ENCODE results near the gene IGFN1. TPM values are rescaled to one million over a fixed set of nuclear protein-coding genes. Genes with fewer than 3 reads are reported as not detected.

IGFN1 gene
- total RNA-seq, 2 experiments from 2014 or later, result not detected

DNA sequence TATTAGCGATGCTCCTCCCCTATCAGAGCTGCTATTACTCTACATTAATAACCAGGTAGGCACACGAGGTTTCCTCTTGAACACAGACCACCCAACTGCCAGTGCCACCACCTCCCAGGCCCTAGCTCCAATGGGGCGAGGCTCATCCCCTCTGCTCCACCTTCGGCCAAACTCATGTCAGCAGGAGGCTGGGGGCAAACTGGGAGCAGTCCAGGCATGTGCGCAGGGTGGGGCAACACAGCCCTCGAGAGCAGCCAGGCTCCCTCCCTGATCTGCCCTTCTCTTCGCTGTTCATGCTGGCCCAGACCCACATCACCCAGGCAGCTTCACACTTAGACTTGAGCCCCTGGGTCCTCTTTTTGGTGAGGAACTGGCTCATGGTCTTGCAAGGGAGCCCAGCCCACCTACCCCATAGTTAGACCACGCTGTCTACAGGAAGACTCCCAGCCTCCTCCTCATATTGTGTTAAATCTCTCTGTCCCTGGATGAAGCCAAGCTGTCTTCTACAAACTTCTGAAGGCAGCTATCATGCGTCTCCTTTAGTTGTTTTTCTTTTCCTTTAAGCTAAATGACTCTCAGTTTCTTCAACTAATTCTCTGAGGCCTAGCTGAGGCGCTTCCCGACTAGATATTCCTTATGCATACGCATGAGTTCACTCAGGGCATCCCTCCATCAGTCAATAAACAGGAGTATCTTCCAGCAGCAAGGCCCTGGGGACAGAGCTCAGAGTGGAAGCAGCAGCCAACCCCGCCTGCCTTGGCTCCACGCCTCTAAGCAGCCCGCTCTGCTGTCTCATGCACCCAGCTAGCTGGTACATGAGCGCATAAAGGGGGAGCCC, 48.4 kb upstream of the IGFN1 start:
- TF ChIP-seq CTCF (IDR thresholded peaks at IDR 0.05), result no peak
- H3K9me3 ChIP-seq (ENCODE audit: control insufficient read depth in 1 of 2, insufficient read depth in 1 of 2, low read length in 2 of 2), result no peaks in the 10 kb centered on the region
- intact Hi-C loops (cut with DNase I, micrococcal nuclease), result no loop called here
- H3K4me3 ChIP-seq (ENCODE audit: low read length), result no peak overlapping the region
- DNase-seq (no peak), ATAC-seq (ENCODE audit: poor library complexity) (no peak)
- H3K4me1 ChIP-seq (ENCODE audit: insufficient read depth, low read length), result no peaks in the 10 kb centered on the region
- Mint-ChIP-seq H3K4me3 (no peak overlapping the region), H3K4me1 (ENCODE audit: low read depth) (no peaks in the 10 kb centered on the region), H3K36me3 (ENCODE audit: low read depth) (peaks cover 80% of the 10 kb centered on the region), H3K9me3 (no peaks in the 10 kb centered on the region), H3K27me3 (no peaks in the 10 kb centered on the region), H3K27ac (no peak overlapping the region)
- CTCF ChIA-PET, result no interaction called here
- H3K27me3 ChIP-seq (ENCODE audit: control insufficient read depth in 1 of 2, insufficient read depth in 2 of 2, low read length in 2 of 2), result no peaks in the 10 kb centered on the region
- peaks cover 59% of the 10 kb centered on the region for H3K36me3 ChIP-seq (ENCODE audit: insufficient read depth, low read length)
- no peak overlapping the region for H3K27ac ChIP-seq (ENCODE audit: low read depth in 1 of 2, low read length in 2 of 2)
- POLR2A ChIA-PET, result no interaction called here

- Mint-ChIP-seq H3K4me3 (no peak overlapping the region), H3K36me3 (ENCODE audit: low read depth) (peaks cover 88% of the 10 kb centered on the region), H3K4me1 (ENCODE audit: low read depth) (no peaks in the 10 kb centered on the region), H3K27ac (no peak overlapping the region), H3K27me3 (no peaks in the 10 kb centered on the region), H3K9me3 (no peaks in the 10 kb centered on the region)
- POLR2A ChIA-PET, result no interaction called here
- H3K4me3 ChIP-seq (ENCODE audit: low read length), result no peak overlapping the region
- no peaks in the 10 kb centered on the region for H3K9me3 ChIP-seq (ENCODE audit: control insufficient read depth in 1 of 2, insufficient read depth in 1 of 2, low read length in 2 of 2)
- intact Hi-C loops (cut with DNase I, micrococcal nuclease), result no loop called here
- H3K27me3 ChIP-seq (ENCODE audit: control insufficient read depth in 1 of 2, insufficient read depth in 2 of 2, low read length in 2 of 2), result no peaks in the 10 kb centered on the region
- H3K4me1 ChIP-seq (ENCODE audit: insufficient read depth, low read length), result no peaks in the 10 kb centered on the region
- no peak for TF ChIP-seq CTCF (IDR thresholded peaks at IDR 0.05)
- H3K36me3 ChIP-seq (ENCODE audit: insufficient read depth, low read length), result peaks cover 56% of the 10 kb centered on the region
- ATAC-seq (ENCODE audit: poor library complexity) (no peak), DNase-seq (no peak)
- H3K27ac ChIP-seq (ENCODE audit: low read depth in 1 of 2, low read length in 2 of 2), result no peak overlapping the region
- CTCF ChIA-PET, result no interaction called here
These were observed 47.5 kb upstream of the IGFN1 start for GRCh38 chr1:201142849-201143725.

DNA sequence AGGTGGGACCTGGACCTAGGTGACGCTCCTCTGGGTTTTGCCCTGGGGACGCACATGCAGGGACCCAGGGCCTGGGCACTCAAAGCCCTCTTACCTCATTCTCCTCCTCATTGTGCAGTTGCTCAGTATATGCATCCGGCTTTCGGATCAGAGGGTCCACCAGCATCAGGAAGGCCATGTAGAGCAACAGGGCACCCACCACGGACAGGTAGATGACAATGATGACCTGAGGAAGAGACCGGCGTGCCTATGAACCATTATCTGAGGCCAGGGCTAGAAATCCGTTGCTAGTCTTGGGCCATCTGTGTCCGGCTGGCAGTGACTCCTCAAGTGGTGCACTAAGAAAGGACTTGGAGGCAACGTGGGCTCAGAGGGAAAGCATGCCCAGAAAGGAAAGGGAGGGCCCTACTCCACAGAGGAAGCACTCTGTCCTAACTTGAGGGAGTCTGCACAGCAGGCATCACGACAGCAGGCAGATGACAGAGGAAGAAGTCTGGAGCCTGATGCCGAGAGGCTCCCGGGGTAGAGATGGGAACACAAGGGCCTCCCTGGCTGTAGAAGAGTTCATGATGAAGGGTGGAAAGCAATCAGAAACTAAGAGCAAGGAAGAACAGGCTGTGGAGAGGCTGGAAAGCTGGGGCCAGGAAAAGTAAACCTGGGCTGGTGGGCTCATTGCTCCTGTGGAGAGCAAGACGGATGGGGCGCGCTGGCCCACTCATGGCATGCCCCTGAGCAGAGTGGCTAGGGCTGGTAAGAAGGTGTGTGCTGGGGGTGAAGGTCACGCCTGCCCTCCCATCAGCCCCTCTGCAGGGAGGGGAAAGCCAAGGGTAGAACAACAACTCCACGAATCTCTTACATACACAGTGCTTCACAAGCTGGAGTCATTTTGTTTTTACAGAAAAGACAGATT, 46.6 kb upstream of the IGFN1 start:
- Histone ChIP-seq H3K9me3 (ENCODE audit: control insufficient read depth in 1 of 2, insufficient read depth in 1 of 2, low read length in 2 of 2) (no peaks in the 10 kb centered on the region), H3K4me3 (ENCODE audit: low read length) (no peak overlapping the region), H3K4me1 (ENCODE audit: insufficient read depth, low read length) (no peaks in the 10 kb centered on the region), H3K27ac (ENCODE audit: low read depth in 1 of 2, low read length in 2 of 2) (no peak overlapping the region), H3K27me3 (ENCODE audit: control insufficient read depth in 1 of 2, insufficient read depth in 2 of 2, low read length in 2 of 2) (no peaks in the 10 kb centered on the region), H3K36me3 (ENCODE audit: insufficient read depth, low read length) (peaks cover 56% of the 10 kb centered on the region)
- Mint-ChIP-seq H3K9me3 (no peaks in the 10 kb centered on the region), H3K36me3 (ENCODE audit: low read depth) (peaks cover 90% of the 10 kb centered on the region), H3K4me1 (ENCODE audit: low read depth) (no peaks in the 10 kb centered on the region), H3K4me3 (no peak overlapping the region), H3K27me3 (no peaks in the 10 kb centered on the region), H3K27ac (no peak overlapping the region)
- ChIA-PET CTCF (no interaction called here), POLR2A (no interaction called here)
- TF ChIP-seq CTCF (IDR thresholded peaks at IDR 0.05), result no peak
- DNase-seq (no peak), ATAC-seq (ENCODE audit: poor library complexity) (no peak)
- intact Hi-C loops (cut with DNase I, micrococcal nuclease), result no loop called here

Measured in CD4-positive, alpha-beta T cell (primary cell).